PFSK-1 (cell line): ENCODE results near the gene AGTPBP1.

Experiments used
- FOXP2 ChIP-seq: optimal IDR thresholded peaks from 2 replicates; pipeline ENCODE3; 2011; ENCODE audit warnings: borderline replicate concordance, control low read depth, inconsistent platforms; ENCODE audit not compliant: insufficient read depth; ENCODE audit errors: extremely low read length, extremely low read depth
- POLR2AphosphoS5 ChIP-seq: IDR thresholded peaks from 2 replicates; pipeline ENCODE4 v1.6.1; 2012; ENCODE audit warnings: low read depth, mild to moderate bottlenecking, control low read depth, low read length, moderate library complexity
- SIN3A ChIP-seq: IDR thresholded peaks from 2 replicates; pipeline ENCODE4 v1.6.1; 2012; ENCODE audit warnings: mild to moderate bottlenecking, low read length, moderate library complexity, borderline replicate concordance; ENCODE audit not compliant: insufficient read depth
- TAF1 ChIP-seq: IDR thresholded peaks from 2 replicates; pipeline ENCODE4 v1.6.1; 2012; ENCODE audit warnings: low read length, control low read depth, borderline replicate concordance; ENCODE audit not compliant: insufficient read depth
- TF ChIP-seq, protein P1 (sequence below), 2 experiments: IDR thresholded peaks; 2 replicates each; pipeline versions ENCODE4 v1.6.1 to v1.8.0; 2011 to 2012; ENCODE audit warnings: low read depth in 2 of 2, low read length in 2 of 2, control low read depth in 1 of 2, inconsistent platforms in 1 of 2, mild to moderate bottlenecking in 1 of 2, moderate library complexity in 1 of 2; ENCODE audit not compliant: insufficient read depth in 1 of 2

DNA sequence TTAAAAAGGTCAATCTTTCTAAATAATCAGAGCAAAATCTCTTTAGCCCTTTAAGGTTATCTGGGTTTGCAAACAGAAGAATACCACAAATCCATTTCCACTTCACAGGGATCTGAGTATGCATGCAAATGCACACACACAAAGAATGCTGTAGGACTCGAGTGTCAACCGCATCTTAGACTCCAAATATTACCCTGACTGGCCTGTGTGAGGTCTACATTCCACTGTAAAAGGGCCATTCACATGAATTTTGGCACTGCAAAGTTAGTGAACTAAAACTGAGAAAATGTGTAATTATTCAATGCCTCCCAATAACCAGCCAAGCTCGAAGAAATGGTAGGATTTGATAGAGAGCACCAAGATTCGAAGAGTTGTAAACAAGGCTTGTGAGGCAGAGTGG, 199.9 kb downstream of the AGTPBP1 start:
- TF ChIP-seq SIN3A (no peak), POLR2AphosphoS5 (no peak), TAF1 (no peak), FOXP2 (no peak)
- TF ChIP-seq, protein P1, sequence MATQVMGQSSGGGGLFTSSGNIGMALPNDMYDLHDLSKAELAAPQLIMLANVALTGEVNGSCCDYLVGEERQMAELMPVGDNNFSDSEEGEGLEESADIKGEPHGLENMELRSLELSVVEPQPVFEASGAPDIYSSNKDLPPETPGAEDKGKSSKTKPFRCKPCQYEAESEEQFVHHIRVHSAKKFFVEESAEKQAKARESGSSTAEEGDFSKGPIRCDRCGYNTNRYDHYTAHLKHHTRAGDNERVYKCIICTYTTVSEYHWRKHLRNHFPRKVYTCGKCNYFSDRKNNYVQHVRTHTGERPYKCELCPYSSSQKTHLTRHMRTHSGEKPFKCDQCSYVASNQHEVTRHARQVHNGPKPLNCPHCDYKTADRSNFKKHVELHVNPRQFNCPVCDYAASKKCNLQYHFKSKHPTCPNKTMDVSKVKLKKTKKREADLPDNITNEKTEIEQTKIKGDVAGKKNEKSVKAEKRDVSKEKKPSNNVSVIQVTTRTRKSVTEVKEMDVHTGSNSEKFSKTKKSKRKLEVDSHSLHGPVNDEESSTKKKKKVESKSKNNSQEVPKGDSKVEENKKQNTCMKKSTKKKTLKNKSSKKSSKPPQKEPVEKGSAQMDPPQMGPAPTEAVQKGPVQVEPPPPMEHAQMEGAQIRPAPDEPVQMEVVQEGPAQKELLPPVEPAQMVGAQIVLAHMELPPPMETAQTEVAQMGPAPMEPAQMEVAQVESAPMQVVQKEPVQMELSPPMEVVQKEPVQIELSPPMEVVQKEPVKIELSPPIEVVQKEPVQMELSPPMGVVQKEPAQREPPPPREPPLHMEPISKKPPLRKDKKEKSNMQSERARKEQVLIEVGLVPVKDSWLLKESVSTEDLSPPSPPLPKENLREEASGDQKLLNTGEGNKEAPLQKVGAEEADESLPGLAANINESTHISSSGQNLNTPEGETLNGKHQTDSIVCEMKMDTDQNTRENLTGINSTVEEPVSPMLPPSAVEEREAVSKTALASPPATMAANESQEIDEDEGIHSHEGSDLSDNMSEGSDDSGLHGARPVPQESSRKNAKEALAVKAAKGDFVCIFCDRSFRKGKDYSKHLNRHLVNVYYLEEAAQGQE (IDR thresholded peaks at IDR 0.05; ENCODE audit: insufficient read depth in 1 of 2, low read depth in 2 of 2, low read length in 2 of 2) = no peak
